ENCODE data around the gene VASN.

VASN gene

DNA sequence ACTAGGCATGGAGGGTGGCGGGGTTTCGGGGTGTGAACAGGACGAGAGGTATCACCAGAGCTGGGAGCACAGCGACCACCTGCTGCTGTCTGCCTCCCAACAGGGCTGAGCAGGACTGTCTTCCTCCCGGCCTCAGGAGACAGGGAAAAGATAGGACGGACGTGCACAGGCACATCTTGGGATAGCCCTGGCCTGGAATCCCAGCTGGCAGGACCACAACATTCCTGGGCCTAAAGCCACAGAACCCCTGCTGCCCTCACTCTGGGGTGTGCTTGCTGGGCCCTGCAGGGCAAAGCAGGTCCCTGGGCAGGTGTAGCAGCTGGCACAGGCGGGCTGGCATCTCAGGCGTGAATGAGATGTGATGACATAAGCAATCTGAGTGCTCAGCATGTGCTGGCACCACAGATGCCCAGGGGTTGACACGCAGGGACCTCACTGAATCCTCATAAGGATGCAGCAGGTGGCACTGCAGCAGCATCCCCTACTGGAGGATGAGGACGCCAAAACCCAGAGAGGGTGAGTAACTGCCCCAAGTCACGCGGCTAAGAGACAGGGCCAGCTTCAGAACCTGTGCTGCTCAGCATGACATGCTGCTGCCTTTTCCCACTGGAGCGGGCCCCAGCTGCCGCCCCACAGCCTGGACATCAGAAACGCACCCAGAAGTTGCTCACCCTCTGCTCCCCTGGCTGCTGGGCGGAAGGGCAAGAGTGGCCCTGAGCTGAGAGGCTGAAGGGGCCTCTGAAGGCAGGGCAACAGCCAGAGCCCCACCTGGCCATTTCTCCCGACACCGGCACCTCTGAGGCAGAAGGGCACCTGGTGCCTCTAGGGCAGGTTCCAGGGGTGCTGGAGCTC lies 37.7 kb downstream of the VASN start:
- Histone ChIP-seq H3K4me2 (no peak overlapping the region), H3K9ac (peak overlapping the region in 6 of 11 experiments; percentile 4 to 34 (median 20); a peak in 4 of 22 replicates), H3K27me3 (no peaks in the 10 kb centered on the region), H3K4me1 (peaks cover 6 to 39% (median 21%) of the 10 kb centered on the region in 10 experiments), H3K27ac (no peak overlapping the region), H4K20me1 (peaks cover 82 to 100% (median 94%) of the 10 kb centered on the region in 11 experiments), H3K36me3 (peaks cover 88 to 100% (median 94%) of the 10 kb centered on the region in 11 experiments), H3K4me3 (no peak overlapping the region), H3K9me3 (replicated peaks in 1 of 11) (no peaks in the 10 kb centered on the region)
- TF ChIP-seq Cebpa-rat (IDR thresholded peaks at IDR 0.05), result no peak

DNA sequence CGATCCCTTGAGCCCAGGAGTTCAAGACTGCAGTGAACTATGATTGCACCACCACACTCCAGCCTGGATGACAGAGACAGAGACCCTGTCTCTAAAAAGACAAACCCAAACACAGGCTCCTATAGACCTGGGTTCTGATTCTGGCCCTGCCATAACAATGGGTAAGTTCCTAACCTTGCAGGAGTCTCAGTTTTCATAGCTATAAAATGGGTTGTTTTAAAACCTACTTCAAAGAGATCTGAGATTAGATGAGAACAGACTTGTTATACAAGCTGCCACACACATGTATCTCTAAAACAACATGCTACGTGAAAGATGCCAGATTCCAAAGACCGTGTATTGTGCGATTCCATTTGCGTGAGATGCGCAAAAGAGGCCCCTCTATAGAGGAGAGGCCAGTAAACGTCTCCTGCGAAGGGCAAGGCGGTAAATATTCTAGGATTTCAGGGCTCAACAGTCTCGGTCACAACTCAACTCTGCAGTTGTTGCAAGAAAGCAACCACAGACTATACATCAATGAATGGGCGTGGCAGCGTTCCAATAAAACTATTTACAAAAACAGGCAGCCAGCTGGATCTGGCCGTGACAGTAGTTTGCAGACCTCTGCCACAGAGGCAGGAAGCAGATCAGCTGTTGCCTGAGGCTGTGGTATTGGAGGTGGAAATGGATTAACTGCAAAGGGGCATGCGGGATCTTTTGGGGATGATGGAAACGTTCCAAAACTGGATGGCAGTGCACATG lies 38.9 kb downstream of the VASN start:
- peak overlapping the region in 1 of 11 experiments; percentile 40; a peak in 3 of 22 replicates for H3K9ac ChIP-seq
- H3K36me3 ChIP-seq, result peaks cover 77 to 91% (median 82%) of the 10 kb centered on the region in 11 experiments
- no peak overlapping the region for H3K27ac ChIP-seq
- H3K4me2 ChIP-seq, result no peak overlapping the region
- H4K20me1 ChIP-seq, result peaks cover 81 to 99% (median 94%) of the 10 kb centered on the region in 11 experiments
- H3K4me3 ChIP-seq, result no peak overlapping the region
- no peak for TF ChIP-seq Cebpa-rat (IDR thresholded peaks at IDR 0.05)
- peaks cover 18 to 49% (median 30%) of the 10 kb centered on the region in 10 experiments for H3K4me1 ChIP-seq
- no peaks in the 10 kb centered on the region for H3K27me3 ChIP-seq
- no peaks in the 10 kb centered on the region for H3K9me3 ChIP-seq (replicated peaks in 1 of 11)

DNA sequence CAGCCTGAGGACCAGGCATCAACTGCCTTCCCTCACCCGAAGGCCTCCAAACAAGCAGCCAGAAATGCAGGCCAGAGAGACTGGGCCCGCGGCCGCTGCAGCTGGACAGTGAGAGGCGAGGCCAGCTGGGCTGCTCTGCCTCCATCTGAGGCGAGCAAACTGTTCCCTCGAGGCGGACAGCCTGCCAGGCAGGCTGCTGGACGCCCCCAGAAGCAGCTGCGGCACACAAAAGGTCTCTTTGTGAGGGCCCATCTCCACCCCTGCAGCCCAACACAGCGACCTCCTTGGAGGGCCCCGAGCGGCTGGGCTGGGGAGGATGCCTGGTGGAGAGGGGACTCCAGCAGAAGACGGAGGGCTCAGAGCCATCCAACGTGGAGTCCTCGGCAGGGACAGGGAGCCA lies 40.0 kb downstream of the VASN start:
- no peak overlapping the region for H3K4me3 ChIP-seq
- peaks cover 78 to 91% (median 86%) of the 10 kb centered on the region in 11 experiments for H4K20me1 ChIP-seq
- H3K4me2 ChIP-seq, result no peak overlapping the region
- no peak for TF ChIP-seq Cebpa-rat (IDR thresholded peaks at IDR 0.05)
- H3K36me3 ChIP-seq, result peaks cover 68 to 79% (median 71%) of the 10 kb centered on the region in 11 experiments
- no peak overlapping the region for H3K27ac ChIP-seq
- H3K27me3 ChIP-seq, result no peaks in the 10 kb centered on the region
- H3K9ac ChIP-seq, result peak overlapping the region in 3 of 11 experiments; percentile 4 to 35 (median 33); a peak in 3 of 22 replicates
- no peaks in the 10 kb centered on the region for H3K9me3 ChIP-seq (replicated peaks in 1 of 11)
- H3K4me1 ChIP-seq, result peaks cover 18 to 49% (median 30%) of the 10 kb centered on the region in 10 experiments

DNA sequence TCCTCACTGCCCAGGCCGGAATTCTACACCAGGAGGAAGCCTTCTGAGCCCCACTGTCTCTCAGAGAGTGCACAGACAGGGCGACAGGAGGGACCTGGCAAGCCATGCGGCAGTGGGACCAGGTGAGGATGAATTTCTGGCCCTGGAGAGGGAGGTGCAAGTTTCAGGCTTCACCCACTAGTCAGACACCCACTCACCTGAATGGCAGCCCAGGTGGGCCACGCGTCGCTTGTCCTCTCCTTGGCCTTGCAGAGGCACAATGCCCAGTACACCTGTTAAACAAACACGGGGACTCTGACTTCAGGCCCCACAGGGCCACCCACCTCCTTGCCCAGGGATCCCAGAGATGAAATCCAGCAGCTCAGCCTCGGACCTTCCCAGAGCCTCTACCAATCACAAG lies 40.5 kb downstream of the VASN start:
- peaks cover 78 to 91% (median 83%) of the 10 kb centered on the region in 11 experiments for H4K20me1 ChIP-seq
- H3K9ac ChIP-seq, result peak overlapping the region in 2 of 11 experiments; percentile 24 to 35; a peak in 5 of 22 replicates
- no peak overlapping the region for H3K27ac ChIP-seq
- peaks cover 63 to 75% (median 66%) of the 10 kb centered on the region in 11 experiments for H3K36me3 ChIP-seq
- no peak overlapping the region for H3K4me2 ChIP-seq
- no peak for TF ChIP-seq Cebpa-rat (IDR thresholded peaks at IDR 0.05)
- H3K4me1 ChIP-seq, result peaks cover 22 to 54% (median 33%) of the 10 kb centered on the region in 10 experiments
- H3K27me3 ChIP-seq, result no peaks in the 10 kb centered on the region
- H3K9me3 ChIP-seq (replicated peaks in 1 of 11), result no peaks in the 10 kb centered on the region
- H3K4me3 ChIP-seq, result no peak overlapping the region

DNA sequence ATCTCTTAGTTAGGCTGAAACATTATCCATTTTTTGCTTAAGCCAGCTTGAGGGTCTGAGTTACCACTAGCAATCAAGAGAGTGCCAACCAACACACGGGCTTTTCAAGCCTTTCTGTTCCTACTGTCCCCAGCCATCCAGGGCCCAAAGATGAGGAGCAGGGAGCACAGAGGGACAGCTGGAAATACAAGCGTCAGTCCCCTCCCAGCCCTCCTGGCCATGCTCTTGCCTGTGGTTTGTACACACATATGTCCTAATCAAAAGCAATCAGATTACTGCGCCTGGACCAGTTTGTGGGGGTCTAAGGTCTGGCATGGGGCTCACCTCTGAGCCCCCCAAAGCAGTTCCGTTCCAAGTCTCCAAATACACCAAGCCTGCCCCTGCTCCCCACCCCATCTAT lies 41.2 kb downstream of the VASN start:
- no peaks in the 10 kb centered on the region for H3K9me3 ChIP-seq (replicated peaks in 1 of 11)
- H4K20me1 ChIP-seq, result peaks cover 71 to 84% (median 76%) of the 10 kb centered on the region in 11 experiments
- H3K4me2 ChIP-seq, result peak overlapping the region in 3 of 11 experiments; percentile 91 to 98 (median 98); a peak in 3 of 22 replicates
- peaks cover 26 to 57% (median 34%) of the 10 kb centered on the region in 10 experiments for H3K4me1 ChIP-seq
- H3K27ac ChIP-seq, result no peak overlapping the region
- H3K36me3 ChIP-seq, result peaks cover 56 to 68% (median 59%) of the 10 kb centered on the region in 11 experiments
- no peaks in the 10 kb centered on the region for H3K27me3 ChIP-seq
- no peak overlapping the region for H3K4me3 ChIP-seq
- peak overlapping the region in 4 of 11 experiments; percentile 2 to 27 (median 16); a peak in 1 of 22 replicates for H3K9ac ChIP-seq
- no peak for TF ChIP-seq Cebpa-rat (IDR thresholded peaks at IDR 0.05)

DNA sequence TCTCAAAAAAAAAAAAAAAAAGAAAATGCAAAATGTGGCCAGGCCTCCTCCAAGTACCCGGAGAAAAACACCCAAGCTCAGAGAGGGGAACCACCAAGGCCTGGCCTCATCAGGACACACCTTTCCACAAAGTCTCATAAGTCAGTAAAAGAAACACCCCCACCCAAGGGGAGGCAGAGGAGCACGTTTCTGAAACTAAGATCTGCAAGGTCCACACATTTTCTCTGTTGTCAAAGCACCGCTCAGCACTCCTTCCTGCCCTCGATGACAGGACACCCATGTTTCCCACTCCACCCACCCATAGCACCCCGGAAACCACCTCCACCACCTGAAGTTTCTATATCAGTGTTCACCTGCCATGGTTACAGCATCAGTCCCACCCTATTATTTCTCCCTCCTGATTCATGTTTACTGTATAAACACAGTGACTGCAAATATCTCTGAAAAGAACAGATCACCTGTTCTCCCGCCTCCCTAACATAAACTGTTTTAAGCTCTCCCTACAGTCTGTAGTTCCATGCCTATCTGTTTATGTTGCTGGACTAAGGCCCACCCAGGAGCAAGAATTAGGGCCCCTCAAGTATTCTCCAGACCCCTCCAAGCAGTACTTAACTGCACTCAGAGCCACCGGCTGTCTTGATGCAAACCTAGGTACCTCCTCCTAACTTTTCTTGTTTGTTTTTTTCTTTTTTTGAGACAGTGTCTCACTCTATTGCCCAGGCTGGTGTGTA lies 42.7 kb downstream of the VASN start:
- no peaks in the 10 kb centered on the region for H3K27me3 ChIP-seq
- H3K4me2 ChIP-seq, result peak overlapping the region; percentile 82 to 99 (median 95)
- TF ChIP-seq Cebpa-rat (IDR thresholded peaks at IDR 0.05), result no peak
- peak overlapping the region; percentile 94 to 99 (median 98); a peak in 21 of 22 replicates for H3K27ac ChIP-seq
- H3K36me3 ChIP-seq, result peaks cover 41 to 53% (median 44%) of the 10 kb centered on the region in 11 experiments
- peaks cover 56 to 69% (median 61%) of the 10 kb centered on the region in 11 experiments for H4K20me1 ChIP-seq
- no peaks in the 10 kb centered on the region for H3K9me3 ChIP-seq (replicated peaks in 1 of 11)
- peaks cover 25 to 45% (median 37%) of the 10 kb centered on the region in 10 experiments for H3K4me1 ChIP-seq
- peak overlapping the region; percentile 89 to 99 (median 94); a peak in 19 of 20 replicates for H3K4me3 ChIP-seq
- H3K9ac ChIP-seq, result peak overlapping the region; percentile 91 to 100 (median 98)

DNA sequence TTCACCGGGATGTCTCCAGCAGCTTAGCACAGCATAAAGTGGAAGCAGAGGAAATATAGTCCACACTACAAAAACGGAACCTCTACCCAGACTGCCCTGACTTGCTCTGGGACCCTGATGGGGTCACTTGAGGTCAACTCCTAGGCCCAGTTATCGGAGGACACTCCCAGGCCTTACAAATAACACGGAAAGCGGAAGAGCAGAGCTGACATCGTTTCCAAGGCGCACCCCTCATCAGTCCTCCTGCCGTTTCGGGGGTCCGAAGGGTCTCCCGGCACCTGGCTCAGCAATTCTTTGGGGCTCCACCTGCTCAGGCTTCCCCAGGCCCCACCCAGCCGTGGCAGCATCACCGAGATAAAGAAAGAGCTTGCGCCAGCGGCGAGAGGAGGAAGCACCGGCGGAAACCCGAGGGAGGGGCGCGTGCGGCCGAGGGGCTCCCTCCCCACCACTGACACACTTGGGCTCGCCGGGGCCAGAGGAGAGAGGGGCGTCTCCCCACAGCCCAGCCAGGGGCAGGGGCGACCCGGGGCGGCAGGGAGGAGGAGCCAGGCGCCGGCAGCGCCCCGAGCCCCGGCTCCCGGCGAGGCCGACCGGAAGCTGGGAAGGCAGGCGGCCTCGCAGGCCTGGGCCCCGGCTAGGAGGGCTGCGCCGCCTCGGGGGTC lies 44.0 kb downstream of the VASN start:
- peaks cover 43 to 56% (median 47%) of the 10 kb centered on the region in 11 experiments for H4K20me1 ChIP-seq
- no peaks in the 10 kb centered on the region for H3K9me3 ChIP-seq (replicated peaks in 1 of 11)
- no peaks in the 10 kb centered on the region for H3K27me3 ChIP-seq
- peaks cover 25 to 58% (median 36%) of the 10 kb centered on the region in 10 experiments for H3K4me1 ChIP-seq
- peaks cover 28 to 40% (median 31%) of the 10 kb centered on the region in 11 experiments for H3K36me3 ChIP-seq
- peak overlapping the region; percentile 82 to 99 (median 95) for H3K4me2 ChIP-seq
- H3K9ac ChIP-seq, result peak overlapping the region; percentile 91 to 100 (median 98)
- peak in 3 of 11 experiments; percentile 8 to 23 (median 21); a peak in 1 of 22 replicates for TF ChIP-seq Cebpa-rat (IDR thresholded peaks at IDR 0.05)
- peak overlapping the region; percentile 94 to 99 (median 98) for H3K27ac ChIP-seq
- peak overlapping the region; percentile 89 to 99 (median 94) for H3K4me3 ChIP-seq

All from BLaER1 treated with 17β-estradiol and CSF1 and Interleukin-3, amounts not matched to agents 10 nM and 100 nM (cell line).